HG02870 (cell line): Measurements from ENCODE around the gene SLC16A4.

Source experiments
- ATAC-seq: cut with Tn5 transposase; IDR thresholded peaks from one replicate; pipeline ENCODE4 v1.9.1; 2021; ENCODE audit warnings: mild to moderate bottlenecking, moderate library complexity; ENCODE audit not compliant: unreplicated experiment

SLC16A4 gene

DNA sequence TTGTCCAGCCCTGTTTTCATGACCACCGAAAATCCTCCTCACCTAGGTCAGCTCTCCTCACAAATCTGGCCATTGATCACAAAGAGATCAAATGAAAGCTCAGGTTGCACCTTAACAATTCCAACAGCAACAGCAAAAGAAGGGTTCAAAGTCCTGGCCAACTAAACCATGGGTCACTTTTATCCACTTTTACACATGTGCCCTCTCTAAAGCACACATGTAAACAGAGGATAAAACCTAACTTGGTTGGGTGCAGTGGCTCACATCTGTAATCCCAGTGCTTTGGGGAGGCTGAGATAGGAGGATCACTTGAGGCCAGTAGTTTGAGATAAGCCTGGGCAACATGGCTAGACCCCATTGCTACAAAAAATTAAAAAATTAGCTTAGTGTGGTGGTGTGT, 55.6 kb downstream of the SLC16A4 start:
- no peak for ATAC-seq

DNA sequence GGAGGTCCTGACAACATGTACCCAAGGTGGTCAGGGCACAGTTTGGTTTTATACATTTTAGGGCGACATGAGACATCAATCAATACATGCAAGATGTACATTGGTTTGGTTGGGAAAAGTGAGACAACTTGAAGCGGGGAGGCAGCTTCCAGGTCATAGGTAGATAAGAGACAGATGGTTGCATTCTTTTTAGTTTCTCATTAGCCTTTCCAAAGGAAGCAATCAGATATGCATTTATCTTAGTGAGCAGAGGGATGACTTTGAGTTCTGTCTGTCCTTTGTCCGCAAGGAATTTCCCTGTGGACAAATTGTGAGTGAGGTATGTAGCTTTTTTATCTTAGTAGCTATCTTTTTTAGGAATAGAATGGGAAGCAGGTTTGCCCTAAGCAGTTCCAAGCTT, 62.1 kb downstream of the SLC16A4 start:
- ATAC-seq, result no peak

DNA sequence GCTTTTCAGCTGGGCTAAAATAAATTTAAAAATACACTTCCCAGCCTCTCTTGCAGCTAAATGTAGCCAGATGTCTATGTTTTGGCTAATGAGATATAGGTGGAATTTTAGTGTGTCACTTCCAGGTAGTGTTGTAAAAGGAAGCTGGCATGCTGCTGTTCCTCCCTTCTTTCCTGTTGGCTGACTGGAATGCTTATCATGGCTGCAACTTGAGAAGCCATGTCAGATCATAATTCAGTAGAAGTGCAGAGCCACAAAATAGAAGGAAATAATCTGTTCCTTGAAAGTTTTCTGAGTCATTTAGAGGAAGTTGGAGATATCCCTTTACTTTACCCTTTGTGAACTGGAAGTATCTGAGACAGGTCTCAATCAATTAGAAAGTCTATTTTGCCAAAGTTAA, 62.6 kb downstream of the SLC16A4 start:
- no peak for ATAC-seq

DNA sequence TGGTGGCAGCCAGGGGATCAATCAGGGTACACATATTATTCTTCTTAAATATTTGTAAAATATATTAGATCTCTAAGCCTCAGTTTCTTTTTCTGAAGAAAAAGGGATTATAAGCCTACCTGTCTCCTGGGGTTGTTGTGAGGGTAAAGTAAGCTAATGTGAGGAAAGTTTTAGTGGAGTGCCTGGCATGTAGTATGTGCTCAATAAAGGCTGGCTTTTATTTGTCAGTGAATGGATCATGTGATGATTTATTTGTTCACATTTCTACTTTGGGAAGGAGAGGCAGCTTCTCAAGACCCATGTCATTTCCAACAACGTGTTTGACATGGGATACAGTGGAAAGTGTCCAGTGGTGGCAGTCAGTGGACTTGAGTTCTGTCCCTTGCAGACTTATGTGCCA, 64.0 kb downstream of the SLC16A4 start:
- no peak for ATAC-seq

DNA sequence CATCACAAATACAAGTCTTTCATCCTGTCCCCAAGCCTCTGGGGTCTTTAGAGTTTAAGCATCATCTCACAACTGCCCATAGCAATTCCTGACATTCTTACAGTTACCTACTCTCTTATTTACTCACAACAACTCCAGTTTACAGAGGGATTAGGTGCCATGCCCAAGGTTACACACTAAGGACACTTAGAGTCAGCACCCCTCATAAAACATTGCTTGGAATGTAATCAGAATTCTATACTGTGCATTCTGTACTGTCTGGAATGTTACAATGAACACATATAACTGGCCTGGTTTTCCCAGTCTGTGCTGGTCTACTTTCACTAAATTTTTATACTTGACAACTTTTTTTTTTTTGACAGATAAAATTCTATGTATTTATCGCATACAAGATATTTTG, 66.2 kb downstream of the SLC16A4 start:
- ATAC-seq, result no peak

DNA sequence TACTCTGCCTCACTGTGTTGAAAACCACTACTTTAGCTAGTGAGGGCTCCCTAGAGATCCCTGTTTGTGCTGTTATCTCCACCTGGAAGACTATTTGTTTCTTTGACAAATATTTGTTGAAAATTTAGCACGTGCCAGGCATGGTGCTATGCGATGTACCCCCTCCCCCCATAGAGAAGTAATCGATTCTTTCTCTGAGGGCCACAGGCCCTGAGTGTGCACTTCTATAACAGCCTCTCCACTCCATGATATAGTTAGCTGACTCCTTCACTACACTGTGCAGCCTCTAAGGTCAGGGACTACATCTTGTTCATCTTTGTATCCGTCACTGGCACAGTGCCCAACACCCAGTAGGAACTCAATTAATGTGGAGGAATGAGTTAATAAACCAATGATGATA, 69.0 kb downstream of the SLC16A4 start:
- no peak for ATAC-seq

DNA sequence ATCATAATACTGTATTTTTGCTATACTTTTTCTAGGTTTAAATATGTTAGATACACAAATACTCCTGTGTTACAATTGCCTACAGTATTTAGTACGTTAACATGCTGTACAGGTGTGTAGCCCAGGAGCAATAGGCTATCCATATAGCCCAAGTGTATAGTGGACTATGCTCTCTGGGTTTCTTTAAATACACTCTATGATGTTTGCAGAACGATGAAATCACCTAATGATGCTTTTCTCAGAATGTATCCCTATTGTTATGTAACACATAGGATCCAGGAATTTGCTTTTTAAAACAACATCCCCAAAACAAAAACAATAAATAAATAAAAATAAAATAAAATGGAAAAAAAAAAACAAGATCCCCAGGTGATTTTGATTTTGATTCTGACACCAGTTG, 69.8 kb downstream of the SLC16A4 start:
- no peak for ATAC-seq

DNA sequence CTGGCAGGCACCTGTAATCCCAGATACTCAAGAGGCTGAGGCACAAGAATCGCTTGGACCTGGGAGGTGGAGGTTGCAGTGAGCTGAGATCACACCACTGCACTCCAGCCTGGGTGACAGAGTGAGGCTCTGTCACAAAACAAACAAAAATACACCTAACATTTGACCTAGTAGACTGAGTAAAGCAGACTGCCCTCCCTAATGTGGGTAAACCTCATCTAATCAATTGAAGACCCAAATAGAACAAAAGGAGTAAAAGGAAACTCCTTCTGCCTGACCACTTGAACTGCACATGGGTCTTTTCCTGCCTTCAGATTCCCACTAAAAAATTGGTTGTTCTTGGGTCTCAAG, 70.7 kb downstream of the SLC16A4 start:
- ATAC-seq, result no peak

DNA sequence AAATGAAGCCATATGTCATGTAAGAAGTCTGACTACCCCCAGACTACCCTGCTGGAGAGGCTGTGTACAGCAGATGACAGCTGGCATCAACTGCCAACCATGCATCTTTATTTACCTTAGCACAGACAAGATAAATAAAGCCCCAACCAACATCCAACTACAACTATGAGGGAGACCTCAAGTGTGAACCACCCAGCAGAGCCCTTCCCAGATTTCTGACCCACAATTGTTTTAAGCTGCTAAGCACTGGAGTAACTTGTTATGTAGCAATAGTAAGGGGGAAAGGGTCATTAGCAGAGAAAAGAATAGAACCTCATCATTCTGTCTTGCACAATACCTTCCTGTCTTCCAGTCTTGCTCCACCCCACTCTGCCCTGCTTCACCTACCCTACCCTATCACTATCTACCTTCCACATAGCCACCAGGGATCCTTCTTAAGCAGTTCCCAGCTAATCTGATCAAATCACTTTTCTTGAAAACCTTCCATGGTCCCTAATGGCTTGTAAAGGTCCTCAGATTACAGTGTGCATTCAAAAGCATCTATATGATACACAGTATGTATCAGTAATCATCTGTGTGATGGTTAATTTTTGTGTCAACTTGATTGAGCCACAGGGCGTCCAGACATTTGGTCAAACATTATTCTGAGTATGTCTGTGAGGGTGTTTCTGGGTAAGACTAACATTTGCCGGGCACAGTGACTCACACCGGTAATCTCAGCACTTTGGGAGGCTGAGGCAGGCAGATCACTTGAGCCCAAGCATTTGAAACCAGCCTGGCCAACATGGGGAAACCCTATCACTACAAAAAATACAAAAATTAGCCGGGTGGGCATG, 71.3 kb downstream of the SLC16A4 start:
- no peak for ATAC-seq

DNA sequence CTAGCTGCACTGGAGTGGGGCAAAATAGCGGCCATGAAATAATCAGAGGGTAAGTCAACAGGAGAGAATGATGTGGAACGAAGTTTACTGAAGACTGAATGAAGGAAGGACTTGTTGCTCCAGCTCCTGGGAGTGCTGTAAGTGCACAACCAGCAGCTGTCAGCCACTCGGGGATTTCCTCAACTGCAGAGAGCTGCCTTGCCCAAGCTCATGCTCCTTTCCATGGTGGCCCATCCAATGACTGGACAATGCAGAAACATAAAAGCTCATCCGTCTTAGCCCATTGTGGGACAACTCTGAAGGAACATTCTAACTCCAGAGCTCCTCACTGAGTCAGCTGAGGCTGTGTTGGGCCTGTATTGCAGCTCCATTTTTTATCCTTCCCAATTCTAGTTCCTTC, 72.8 kb downstream of the SLC16A4 start:
- no peak for ATAC-seq

DNA sequence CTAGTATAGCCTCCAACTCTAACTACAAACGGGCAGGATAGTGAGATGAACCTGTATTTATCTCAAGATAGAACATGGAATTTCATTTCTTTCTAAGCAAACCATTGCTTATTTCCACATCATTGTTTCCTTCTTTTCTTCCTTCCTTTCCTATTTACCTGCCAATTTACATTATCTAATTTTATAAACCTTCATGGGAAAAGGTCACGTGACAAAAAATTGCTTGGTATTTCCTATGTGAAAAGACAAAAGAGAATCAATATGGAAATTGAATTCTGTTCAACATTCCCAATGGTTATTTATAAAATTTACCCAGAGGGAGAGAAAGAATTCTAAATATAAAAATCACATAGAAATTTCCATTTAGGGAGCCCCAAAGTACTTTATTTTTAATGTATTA, 74.1 kb downstream of the SLC16A4 start:
- ATAC-seq, result no peak
